GM12892 (cell line): ENCODE data around the gene GTF2A2.
A peak's percentile ranks its signal among the peaks of the same experiment; 100 is the strongest.

Source experiments
- DNase-seq: peaks from one replicate; pipeline ENCODE4 v3.0.0; 2011; ENCODE audit not compliant: insufficient read length
- FAIRE-seq: peaks from 2 replicates; lab custom pipeline; 2011; peaks lifted over from hg19 to GRCh38; lab: Jason Lieb, UNC
- POLR2A ChIP-seq: IDR thresholded peaks from 2 replicates; pipeline ENCODE4 v1.6.1; 2011; ENCODE audit warnings: low read depth, low read length, control low read depth
- POLR2AphosphoS5 ChIP-seq: IDR thresholded peaks from 2 replicates; pipeline ENCODE4 v1.6.1; 2011; ENCODE audit warnings: low read depth, low read length, control low read depth
- TAF1 ChIP-seq: IDR thresholded peaks from 2 replicates; pipeline ENCODE4 v1.6.1; 2011; ENCODE audit warnings: low read depth, mild to moderate bottlenecking, control low read depth, low read length, borderline replicate concordance

GTF2A2 gene

GRCh38 chr15:59594493-59594942, 62.8 kb downstream of the GTF2A2 start:
- DNase-seq (no peak), FAIRE-seq (no peak)
- TF ChIP-seq POLR2AphosphoS5, result no peak

- FAIRE-seq (peak; percentile 73), DNase-seq (no peak)
- no peak for TF ChIP-seq POLR2A
- no peak for TF ChIP-seq TAF1
- no peak for TF ChIP-seq POLR2AphosphoS5
Measured at GRCh38 chr15:59591356-59591755, 66.0 kb downstream of the GTF2A2 start.

DNA sequence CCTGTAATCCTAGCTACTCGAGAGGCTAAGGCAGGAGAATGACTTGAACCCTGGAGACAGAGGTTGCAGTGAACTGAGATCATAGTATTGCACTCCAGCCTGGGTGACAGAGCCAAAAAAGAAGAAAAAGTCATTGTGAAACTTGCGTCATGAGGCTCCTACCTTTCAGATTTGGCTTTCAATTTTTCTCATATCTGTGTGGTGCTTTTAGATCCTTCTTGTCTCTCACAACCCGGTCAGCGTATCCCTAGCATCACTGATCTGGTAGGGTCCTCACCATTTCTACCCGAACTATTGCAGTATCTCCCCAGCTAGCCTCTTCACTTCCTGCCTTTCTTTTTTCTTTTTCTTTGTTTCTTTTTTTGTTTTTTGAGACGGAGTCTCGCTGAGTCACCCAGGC, 67.3 kb downstream of the GTF2A2 start:
- DNase-seq (no peak), FAIRE-seq (peak; percentile 9)
- no peak for TF ChIP-seq POLR2A
- no peak for TF ChIP-seq TAF1
- no peak for TF ChIP-seq POLR2AphosphoS5
